Fibroblast of lung (primary cell): Measurements from ENCODE around the gene CD226.
"Not testable (repeated sequence)": the region's sequence is repeated elsewhere in the genome, so short reads cannot be mapped to it uniquely, and the experiment has no call there.

Experiments used
- CTCF ChIP-seq, 2 donors: IDR thresholded peaks in 1 of 2; conservative IDR thresholded peaks in 1 of 2; 1 replicate in 1 of 2; 2 replicates in 1 of 2; pipeline ENCODE4 v1.5.1; 2011 to 2012; ENCODE audit warnings: low read length in 2 of 2, control low read depth in 1 of 2, inconsistent platforms in 1 of 2, low read depth in 1 of 2, mild to moderate bottlenecking in 1 of 2
- EZH2 ChIP-seq: IDR thresholded peaks from 2 replicates; pipeline ENCODE4 v1.5.1; 2012; ENCODE audit warnings: low read length, control low read depth, mild to moderate bottlenecking; ENCODE audit errors: missing control alignments

DNA sequence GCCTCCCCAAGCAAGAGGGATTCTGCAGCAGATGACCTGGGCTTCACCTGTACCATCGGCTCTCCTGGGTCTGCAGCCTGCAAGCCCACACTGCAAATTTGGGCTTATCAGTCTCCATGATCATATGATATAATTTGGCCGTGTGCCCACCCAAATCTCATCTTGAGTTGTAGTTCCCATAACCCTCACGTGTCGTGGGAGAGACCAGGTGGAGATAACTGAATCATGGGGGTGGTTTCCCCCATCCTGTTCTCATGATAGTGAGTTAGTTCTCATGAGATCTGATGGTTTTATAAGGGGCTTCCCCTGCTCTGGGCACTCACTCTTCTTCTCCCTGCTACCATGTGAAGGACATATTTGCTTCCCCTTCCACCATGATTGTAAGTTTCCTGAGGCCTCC, 7.9 kb downstream of the CD226 start:
- TF ChIP-seq CTCF (conservative IDR thresholded peaks at IDR 0.05 in 1 of 2, IDR thresholded peaks at IDR 0.05 in 1 of 2; ENCODE audit: low read depth in 1 of 2, low read length in 2 of 2); EZH2: not testable (repeated sequence)
